OCI-LY7 (cell line): ENCODE measurements around the gene LINC01488. TPM values are rescaled to one million over a fixed set of nuclear protein-coding genes. Genes with fewer than 3 reads are reported as not detected.

Experiments
- BruUV-seq: library from RNA; stranded (reverse); fragments of 400-500 nt; replicated peaks from 2 replicates; lab custom pipeline; 2021; lab: Mats Ljungman, UMichigan
- CTCF ChIA-PET: fragments of 300-600 bp; sonication (Branson Sonifier 250); formaldehyde crosslinking; loops from one replicate; lab custom pipeline; 2022; ENCODE audit warnings: antibody characterized with exemption; ENCODE audit not compliant: unreplicated experiment; lab: Charles Lee
- POLR2A ChIA-PET: fragments of 300-600 bp; sonication (Branson Sonifier 250); formaldehyde crosslinking; loops from one replicate; lab custom pipeline; 2022; ENCODE audit warnings: antibody characterized with exemption; lab: Charles Lee
- DNase-seq: peaks from one replicate; pipeline ENCODE4 v3.0.0-alpha.2; 2015; ENCODE audit warnings: low spot score
- H2AFZ ChIP-seq: fragments of 200-600 bp; sonication (generic), shearing (Covaris generic); 2 replicates; pipeline ENCODE4 v1.6.1; 2014; ENCODE audit warnings: mild to moderate bottlenecking, antibody characterized with exemption, low read length, moderate library complexity
- H3K27ac ChIP-seq: fragments of 200-600 bp; sonication (generic); 2 replicates; pipeline ENCODE4 v1.5.1; 2014; ENCODE audit warnings: mixed run types, low read depth, mild to moderate bottlenecking, moderate library complexity, low read length, inconsistent platforms; ENCODE audit not compliant: poor library complexity, severe bottlenecking
- H3K36me3 ChIP-seq: fragments of 200-600 bp; sonication (generic); 2 replicates; pipeline ENCODE4 v1.6.1; 2014; ENCODE audit warnings: mild to moderate bottlenecking, antibody characterized with exemption, low read length, moderate library complexity, mixed read lengths; ENCODE audit not compliant: insufficient read depth
- H3K4me1 ChIP-seq: fragments of 200-600 bp; sonication (generic); 2 replicates; pipeline ENCODE4 v1.5.1; 2014; ENCODE audit warnings: mild to moderate bottlenecking, low read length; ENCODE audit not compliant: insufficient read depth, poor library complexity, severe bottlenecking
- H3K4me2 ChIP-seq: fragments of 200-600 bp; sonication (generic); 2 replicates; pipeline ENCODE4 v1.6.1; 2014; ENCODE audit warnings: mild to moderate bottlenecking, low read length
- H3K4me3 ChIP-seq: fragments of 200-600 bp; sonication (generic); 2 replicates; pipeline ENCODE4 v1.5.1; 2014; ENCODE audit warnings: mild to moderate bottlenecking, low read depth, low read length; ENCODE audit not compliant: poor library complexity, severe bottlenecking
- H3K79me2 ChIP-seq: fragments of 200-600 bp; sonication (generic); 2 replicates; pipeline ENCODE4 v1.6.1; 2016; ENCODE audit warnings: low read depth, mild to moderate bottlenecking, low read length, moderate library complexity, mixed read lengths; ENCODE audit not compliant: insufficient read depth
- H3K9me2 ChIP-seq: fragments of 200-600 bp; sonication (generic); 2 replicates; pipeline ENCODE4 v1.6.1; 2016; ENCODE audit warnings: mild to moderate bottlenecking, low read length, mixed read lengths; ENCODE audit not compliant: insufficient read depth
- H3K9me3 ChIP-seq: fragments of 200-600 bp; sonication (generic); 2 replicates; pipeline ENCODE4 v1.6.1; 2014; ENCODE audit warnings: mild to moderate bottlenecking, mixed run types, low read length, mixed read lengths
- H4K20me1 ChIP-seq: fragments of 200-600 bp; sonication (generic); 2 replicates; pipeline ENCODE4 v1.6.1; 2014; ENCODE audit warnings: mild to moderate bottlenecking, antibody characterized with exemption, low read length, moderate library complexity, mixed read lengths; ENCODE audit not compliant: insufficient read depth
- CTCF ChIP-seq: fragments of 200-600 bp; sonication (generic); conservative IDR thresholded peaks from 2 replicates; pipeline ENCODE4 v1.5.1; 2014; ENCODE audit warnings: mild to moderate bottlenecking, antibody characterized with exemption, low read length, moderate library complexity, mixed read lengths
- EZH2phosphoT487 ChIP-seq: fragments of 200-600 bp; sonication (generic); IDR thresholded peaks from 2 replicates; pipeline ENCODE4 v1.6.1; 2018; ENCODE audit warnings: low read depth, borderline replicate concordance, mild to moderate bottlenecking, mixed run types, antibody characterized with exemption, low read length, moderate library complexity, mixed read lengths
- intact Hi-C: fragments of 100-400 bp; cut with micrococcal nuclease; formaldehyde crosslinking; loops from one replicate; pipeline ENCODE4 v1.10.0; 2022; ENCODE audit not compliant: unreplicated experiment
- total RNA-seq, 2 experiments: library from RNA; depleted of rRNA in 1 of 2; stranded (reverse); fragments of >200 nt in 1 of 2; shearing (Covaris generic) in 1 of 2; gene quantifications; 2 replicates each; pipeline ENCODE4 v1.2.3, GENCODE V29; 2014 to 2022

LINC01488 gene
- total RNA-seq, 2 experiments from 2014 or later: not detected

DNA sequence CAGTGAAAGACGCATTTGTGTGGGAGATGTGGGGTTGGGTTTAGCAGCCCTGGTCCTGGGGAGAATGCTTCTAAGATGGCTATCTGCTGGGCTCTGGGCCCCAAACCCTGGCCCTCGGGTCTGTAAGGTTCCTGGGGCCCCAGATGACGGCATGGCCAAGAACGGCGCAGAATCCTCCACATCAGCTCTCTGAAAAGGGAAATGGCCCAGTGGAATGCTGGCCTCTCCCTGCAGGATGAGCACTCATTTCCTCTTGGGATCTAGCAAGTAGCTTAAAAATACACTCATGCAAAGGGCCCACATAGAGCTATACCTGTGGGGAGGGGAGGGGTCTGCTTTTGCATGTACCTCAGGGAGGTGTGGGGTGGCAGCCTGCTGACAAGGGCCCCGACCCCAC is 37.5 kb upstream of the LINC01488 start:
- BruUV-seq: no TSS peak
- POLR2A ChIA-PET: no interaction called here
- no peaks in the 10 kb centered on the region for H3K9me3 ChIP-seq
- no peaks in the 10 kb centered on the region for H4K20me1 ChIP-seq
- H3K79me2 ChIP-seq: no peaks in the 10 kb centered on the region
- intact Hi-C loops: loop anchor here (10.0 kb wide), 1 partner anchor 149 kb away; the partner anchor contains the start of gene MYEOV
- no peak overlapping the region for H3K4me3 ChIP-seq
- DNase-seq: no peak
- H3K9me2 ChIP-seq: no peaks in the 10 kb centered on the region
- H3K4me2 ChIP-seq: no peak overlapping the region
- no peak overlapping the region for H3K27ac ChIP-seq
- no peak overlapping the region for H2AFZ ChIP-seq
- no peaks in the 10 kb centered on the region for H3K4me1 ChIP-seq
- H3K36me3 ChIP-seq: no peaks in the 10 kb centered on the region
- CTCF ChIA-PET: no interaction called here
- no peak for TF ChIP-seq EZH2phosphoT487

DNA sequence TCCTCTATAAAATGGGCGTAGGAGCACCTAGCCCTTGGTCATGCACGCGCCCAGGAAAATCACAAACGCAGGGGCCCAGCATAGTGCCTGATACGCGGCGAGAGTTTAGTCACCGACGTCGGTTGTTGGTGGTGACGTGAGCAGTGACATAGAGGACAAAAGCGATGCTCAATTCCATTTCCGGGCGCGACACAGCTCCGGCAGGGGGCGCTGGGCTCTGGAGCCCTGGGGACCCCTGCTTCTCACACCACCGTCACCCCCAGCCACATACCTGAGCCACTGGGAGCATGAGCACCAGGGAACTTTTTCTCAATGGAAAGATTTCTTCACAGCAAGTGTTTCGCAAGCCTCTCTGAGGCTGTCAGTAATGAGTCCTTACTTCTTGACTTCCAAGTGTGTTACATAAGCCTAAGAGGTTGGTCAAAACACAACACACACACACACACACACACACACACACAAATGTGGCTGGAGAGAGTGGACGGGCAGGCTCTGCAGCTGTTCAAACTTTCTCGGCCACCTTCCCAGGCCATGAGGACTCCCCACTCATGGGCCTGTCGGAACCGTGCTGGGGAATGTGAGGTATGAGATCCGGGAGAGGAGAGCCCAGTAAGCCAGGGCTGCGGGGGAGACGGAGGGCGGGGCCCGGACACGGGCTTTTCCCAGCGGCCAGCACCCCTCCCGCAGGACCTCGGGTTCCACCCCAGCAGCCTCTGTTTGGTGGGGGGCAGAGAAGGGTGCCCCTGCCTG is 36.9 kb upstream of the LINC01488 start:
- H3K27ac ChIP-seq: no peak overlapping the region
- DNase-seq: no peak
- H3K9me3 ChIP-seq: no peaks in the 10 kb centered on the region
- no peak for TF ChIP-seq EZH2phosphoT487
- no peak for TF ChIP-seq CTCF
- POLR2A ChIA-PET: no interaction called here
- no peak overlapping the region for H3K4me2 ChIP-seq
- H3K79me2 ChIP-seq: no peaks in the 10 kb centered on the region
- no peak overlapping the region for H2AFZ ChIP-seq
- no peaks in the 10 kb centered on the region for H3K36me3 ChIP-seq
- H3K4me3 ChIP-seq: no peak overlapping the region
- no peaks in the 10 kb centered on the region for H4K20me1 ChIP-seq
- CTCF ChIA-PET: no interaction called here
- H3K4me1 ChIP-seq: no peaks in the 10 kb centered on the region
- no TSS peak for BruUV-seq
- intact Hi-C loops: loop anchor here (10.0 kb wide), 1 partner anchor 150 kb away; the partner anchor contains the start of gene MYEOV
- H3K9me2 ChIP-seq: no peaks in the 10 kb centered on the region

GRCh38 chr11:69445131-69445470 is 36.4 kb upstream of the LINC01488 start:
- Histone ChIP-seq H3K9me3 (no peaks in the 10 kb centered on the region), H3K4me1 (no peaks in the 10 kb centered on the region), H4K20me1 (no peaks in the 10 kb centered on the region), H3K79me2 (no peaks in the 10 kb centered on the region), H3K4me3 (no peak overlapping the region), H3K36me3 (no peaks in the 10 kb centered on the region), H3K4me2 (no peak overlapping the region), H2AFZ (no peak overlapping the region), H3K27ac (no peak overlapping the region), H3K9me2 (no peaks in the 10 kb centered on the region)
- intact Hi-C loops: loop anchor here (10.0 kb wide), 1 partner anchor 150 kb away; the partner anchor contains the start of gene MYEOV
- ChIA-PET CTCF (no interaction called here), POLR2A (no interaction called here)
- DNase-seq: no peak
- BruUV-seq: no TSS peak
- TF ChIP-seq CTCF (no peak), EZH2phosphoT487 (no peak)
